GM18526 (cell line): ENCODE data around the gene ZNF142.

Experiments used
- POLR2A ChIP-seq: IDR thresholded peaks from 3 replicates; pipeline ENCODE4 v1.6.1; 2011; ENCODE audit not compliant: insufficient read length; ENCODE audit errors: extremely low read depth

ZNF142 gene

GRCh38 chr2:218659988-218660358 lies 550 bp upstream of the ZNF142 start:
- TF ChIP-seq POLR2A, result no peak

- TF ChIP-seq POLR2A, result no peak
Measured at GRCh38 chr2:218658671-218659257, 659 bp downstream of the ZNF142 start.

- no peak for TF ChIP-seq POLR2A
Measured at GRCh38 chr2:218655751-218656150, 3.7 kb downstream of the ZNF142 start.

DNA sequence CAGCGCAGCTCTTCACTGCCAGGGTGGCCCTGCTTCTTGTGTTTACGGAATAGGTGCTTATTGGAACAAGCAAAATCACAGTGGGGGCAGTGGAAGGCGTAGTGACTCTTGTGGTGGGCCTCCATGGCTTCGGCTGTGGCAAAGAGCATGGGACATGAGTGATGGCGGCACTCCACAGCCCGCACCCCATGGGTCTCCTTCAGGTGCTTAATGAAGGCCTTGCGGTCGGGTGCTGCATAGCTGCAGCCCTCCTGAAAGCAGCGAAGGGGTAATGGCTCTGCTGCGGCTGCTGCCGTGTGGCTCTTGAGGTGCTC lies 10.7 kb downstream of the ZNF142 start:
- no peak for TF ChIP-seq POLR2A

GRCh38 chr2:218648088-218648786 lies 11.2 kb downstream of the ZNF142 start:
- no peak for TF ChIP-seq POLR2A

DNA sequence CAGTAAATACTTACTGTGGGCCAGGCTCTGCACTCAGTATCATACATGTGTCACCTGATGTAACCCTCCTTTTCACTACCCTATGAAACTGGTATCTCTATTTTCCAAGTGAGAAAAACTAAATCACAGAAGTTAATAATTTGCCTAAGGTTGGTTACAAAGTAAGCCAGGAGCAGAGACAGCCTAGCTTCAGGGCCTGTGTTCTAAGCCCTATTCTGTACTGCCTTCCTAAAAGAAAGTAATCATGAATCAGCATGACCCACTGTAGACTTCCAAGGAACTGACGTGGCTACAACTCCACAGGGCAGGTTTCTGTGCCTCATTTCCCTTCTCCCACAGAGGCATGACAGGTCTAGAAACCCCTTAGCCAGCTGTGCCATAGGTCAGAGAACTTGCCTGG lies 14.3 kb downstream of the ZNF142 start:
- no peak for TF ChIP-seq POLR2A

GRCh38 chr2:218644721-218645120 lies 14.7 kb downstream of the ZNF142 start:
- no peak for TF ChIP-seq POLR2A

DNA sequence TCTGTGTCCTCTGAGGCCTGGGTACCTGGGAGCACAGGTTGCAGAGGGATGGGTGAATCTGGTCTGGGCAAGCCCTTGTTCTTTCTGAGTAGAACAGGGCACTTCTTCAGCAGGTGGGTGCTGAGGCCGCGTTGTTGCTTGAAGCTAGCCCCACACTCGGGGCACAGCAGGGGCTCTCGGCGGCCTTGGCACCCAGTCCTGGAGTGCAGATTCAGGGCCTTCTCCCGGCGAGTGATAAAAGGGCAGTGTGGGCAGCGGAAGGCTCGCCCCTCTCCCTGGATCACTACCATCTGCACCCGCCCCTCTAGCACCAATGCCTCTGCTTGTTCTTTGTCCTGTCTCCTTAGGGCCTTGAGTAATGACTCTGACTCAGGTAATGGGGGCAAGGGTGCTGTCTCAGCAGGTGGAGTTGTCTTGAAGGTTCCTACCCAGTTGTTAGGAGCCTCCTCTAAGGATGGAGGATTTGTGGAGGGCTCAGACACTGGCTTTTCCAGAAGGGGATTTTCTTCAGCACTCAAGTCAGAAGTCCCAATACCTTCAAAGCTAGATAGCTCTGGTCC lies 15.6 kb downstream of the ZNF142 start:
- TF ChIP-seq POLR2A, result no peak

GRCh38 chr2:218642786-218643185 lies 16.6 kb downstream of the ZNF142 start:
- TF ChIP-seq POLR2A, result no peak

GRCh38 chr2:218642121-218642656 lies 17.2 kb downstream of the ZNF142 start:
- TF ChIP-seq POLR2A, result no peak

GRCh38 chr2:218638372-218638771 lies 21.1 kb downstream of the ZNF142 start:
- no peak for TF ChIP-seq POLR2A

- TF ChIP-seq POLR2A, result no peak
Measured at GRCh38 chr2:218635719-218636118, 23.7 kb downstream of the ZNF142 start.

GRCh38 chr2:218631837-218632236 lies 27.6 kb downstream of the ZNF142 start:
- no peak for TF ChIP-seq POLR2A

GRCh38 chr2:218627939-218628338 lies 31.5 kb downstream of the ZNF142 start:
- TF ChIP-seq POLR2A, result no peak

DNA sequence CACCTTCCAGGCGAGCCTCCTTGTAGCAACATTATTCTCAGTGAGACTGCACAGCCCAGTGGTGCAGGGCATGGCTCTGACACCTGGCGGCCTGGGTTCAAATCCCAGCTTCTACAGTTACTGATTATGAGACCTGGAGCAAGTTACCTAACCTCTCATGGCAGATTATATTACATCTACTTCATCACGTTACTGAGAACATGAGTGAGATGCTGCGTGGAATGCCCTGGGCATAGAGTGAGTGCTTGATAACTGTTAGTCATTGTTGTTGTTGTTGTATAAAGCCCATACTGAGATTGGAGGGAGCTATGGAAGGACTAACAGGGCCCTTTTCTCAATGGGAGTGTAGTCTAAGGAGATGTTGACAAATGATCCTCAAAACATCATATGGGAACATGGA lies 33.1 kb downstream of the ZNF142 start:
- TF ChIP-seq POLR2A, result no peak

- no peak for TF ChIP-seq POLR2A
Measured at GRCh38 chr2:218623366-218623705, 36.1 kb downstream of the ZNF142 start.
